COLO668 (cell line): ENCODE results near the gene RYR3.

ENCODE experiments used
- DNase-seq: peaks from one replicate; lab custom pipeline; 2025; ENCODE audit not compliant: unreplicated experiment; lab: John Stamatoyannopoulos, UW

The RYR3 gene

GRCh38 chr15:33858836-33859235 is 548.1 kb downstream of the RYR3 start:
- DNase-seq: no peak

GRCh38 chr15:33859992-33860545 is 549.3 kb downstream of the RYR3 start:
- DNase-seq: no peak

- DNase-seq: no peak
Measured at GRCh38 chr15:33860754-33861153, 550.0 kb downstream of the RYR3 start.

GRCh38 chr15:33864360-33865075 is 553.8 kb downstream of the RYR3 start:
- no peak for DNase-seq

- DNase-seq: no peak
Measured at GRCh38 chr15:33865416-33865815, 554.6 kb downstream of the RYR3 start.

- no peak for DNase-seq
Measured at GRCh38 chr15:33866101-33866737, 555.5 kb downstream of the RYR3 start.

GRCh38 chr15:33871980-33872379 is 561.2 kb downstream of the RYR3 start:
- DNase-seq: no peak

GRCh38 chr15:33872416-33873106 is 561.8 kb downstream of the RYR3 start:
- no peak for DNase-seq

GRCh38 chr15:33874156-33874555 is 563.4 kb downstream of the RYR3 start:
- no peak for DNase-seq

GRCh38 chr15:33882921-33883320 is 572.2 kb downstream of the RYR3 start:
- no peak for DNase-seq

- DNase-seq: no peak
Measured at GRCh38 chr15:33888176-33888575, 577.4 kb downstream of the RYR3 start.

GRCh38 chr15:33894193-33894592 is 583.4 kb downstream of the RYR3 start:
- no peak for DNase-seq

- DNase-seq: no peak
Measured at GRCh38 chr15:33902043-33902442, 591.3 kb downstream of the RYR3 start.

GRCh38 chr15:33903661-33904060 is 592.9 kb downstream of the RYR3 start:
- DNase-seq: no peak

GRCh38 chr15:33907326-33907725 is 596.6 kb downstream of the RYR3 start:
- DNase-seq: no peak

- no peak for DNase-seq
Measured at GRCh38 chr15:33908406-33908805, 597.6 kb downstream of the RYR3 start.

- no peak for DNase-seq
Measured at GRCh38 chr15:33910741-33911140, 600.0 kb downstream of the RYR3 start.

- DNase-seq: no peak
Measured at GRCh38 chr15:33912326-33912725, 601.6 kb downstream of the RYR3 start.

- DNase-seq: no peak
Measured at GRCh38 chr15:33913459-33913858, 602.7 kb downstream of the RYR3 start.
